Common myeloid progenitor, CD34-positive (primary cell): ENCODE measurements around the gene FAM110D.
A peak's percentile ranks its signal among the peaks of the same experiment; 100 is the strongest.

Experiments
- CTCF ChIA-PET: fragments of 350-600 bp; sonication (Branson Sonifier 250); formaldehyde crosslinking; loops from one replicate; lab custom pipeline; 2021; ENCODE audit warnings: antibody characterized with exemption; lab: Charles Lee
- POLR2A ChIA-PET: fragments of 350-600 bp; sonication (Branson Sonifier 250); formaldehyde crosslinking; loops from one replicate; lab custom pipeline; 2021; ENCODE audit warnings: antibody characterized with exemption; lab: Charles Lee
- DNase-seq, 3 donors: peaks; one replicate each; pipeline versions ENCODE4 v3.0.0 to v3.0.0-alpha.2; 2013
- H3K27ac ChIP-seq, 2 experiments: 1 replicate in 1 of 2; 2 replicates in 1 of 2; pipeline ENCODE4 v1.7.0; 2013; ENCODE audit warnings: inconsistent platforms in 2 of 2, low read length in 2 of 2, mild to moderate bottlenecking in 2 of 2, low read depth in 1 of 2, moderate library complexity in 1 of 2; ENCODE audit not compliant: severe bottlenecking in 2 of 2, insufficient read depth in 1 of 2, poor library complexity in 1 of 2
- H3K27me3 ChIP-seq, 5 experiments: replicated peaks in 2 of 5; 1 replicate in 3 of 5; 2 replicates in 2 of 5; pipeline versions ENCODE4 v1.6.1 to v1.7.0; 2013; ENCODE audit warnings: low read length in 4 of 5, mild to moderate bottlenecking in 2 of 5, moderate library complexity in 2 of 5, inconsistent platforms in 1 of 5; ENCODE audit not compliant: insufficient read depth in 5 of 5, control insufficient read depth in 4 of 5
- H3K36me3 ChIP-seq, 4 experiments: 1 replicate in 2 of 4; 2 replicates in 2 of 4; pipeline versions ENCODE4 v1.6.1 to v1.7.0; 2013; ENCODE audit warnings: low read length in 3 of 4, control low read depth in 1 of 4, mild to moderate bottlenecking in 1 of 4; ENCODE audit not compliant: control insufficient read depth in 4 of 4, insufficient read depth in 4 of 4
- H3K4me1 ChIP-seq, 4 experiments: 1 replicate in 3 of 4; 2 replicates in 1 of 4; pipeline versions ENCODE4 v1.6.1 to v1.7.1; 2013; ENCODE audit warnings: low read length in 3 of 4, mild to moderate bottlenecking in 3 of 4, control low read depth in 1 of 4, inconsistent platforms in 1 of 4, moderate library complexity in 1 of 4; ENCODE audit not compliant: control insufficient read depth in 4 of 4, insufficient read depth in 4 of 4; ENCODE audit errors: control extremely low read depth in 1 of 4
- H3K4me3 ChIP-seq, 7 experiments: 1 replicate in 4 of 7; 2 replicates in 3 of 7; pipeline versions ENCODE4 v1.5.1 to v1.7.0; 2013; ENCODE audit warnings: mild to moderate bottlenecking in 7 of 7, low read length in 6 of 7, moderate library complexity in 6 of 7, inconsistent platforms in 2 of 7, low read depth in 2 of 7, control low read depth in 1 of 7; ENCODE audit not compliant: insufficient read depth in 4 of 7, control insufficient read depth in 1 of 7; ENCODE audit errors: extremely low read depth in 1 of 7
- H3K9me3 ChIP-seq, 5 experiments: 1 replicate in 4 of 5; 2 replicates in 1 of 5; pipeline versions ENCODE4 v1.6.1 to v1.7.1; 2013; ENCODE audit warnings: low read length in 4 of 5, mild to moderate bottlenecking in 2 of 5, inconsistent platforms in 1 of 5, low read depth in 1 of 5, moderate library complexity in 1 of 5; ENCODE audit not compliant: control insufficient read depth in 4 of 5, insufficient read depth in 2 of 5; ENCODE audit errors: control extremely low read depth in 1 of 5
- WGBS: methylation state at CpG from one replicate; pipeline ENCODE4 v1.1.5; 2013; ENCODE audit not compliant: insufficient coverage; 5-methylcytosine and 5-hydroxymethylcytosine counted together

The FAM110D gene

DNA sequence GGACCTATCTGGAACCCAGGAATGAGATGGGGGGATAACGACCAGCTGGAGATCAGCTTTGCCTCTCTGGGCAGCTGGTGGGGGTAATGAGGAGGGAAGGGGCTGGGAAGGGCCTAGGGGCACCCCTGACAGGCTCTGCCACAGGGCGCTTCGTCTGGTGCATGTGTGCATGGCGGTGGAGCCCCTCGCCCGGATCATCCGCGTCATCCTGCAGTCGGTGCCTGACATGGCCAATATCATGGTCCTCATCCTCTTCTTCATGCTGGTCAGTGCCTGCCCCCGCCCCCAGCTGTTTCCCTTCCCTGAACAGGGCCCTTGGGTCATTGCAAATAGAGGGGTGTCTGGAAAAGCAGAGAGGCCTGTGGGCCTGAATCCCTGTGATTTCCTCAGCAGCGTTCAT is 38.9 kb downstream of the FAM110D start:
- no peak overlapping the region for H3K27ac ChIP-seq

DNA sequence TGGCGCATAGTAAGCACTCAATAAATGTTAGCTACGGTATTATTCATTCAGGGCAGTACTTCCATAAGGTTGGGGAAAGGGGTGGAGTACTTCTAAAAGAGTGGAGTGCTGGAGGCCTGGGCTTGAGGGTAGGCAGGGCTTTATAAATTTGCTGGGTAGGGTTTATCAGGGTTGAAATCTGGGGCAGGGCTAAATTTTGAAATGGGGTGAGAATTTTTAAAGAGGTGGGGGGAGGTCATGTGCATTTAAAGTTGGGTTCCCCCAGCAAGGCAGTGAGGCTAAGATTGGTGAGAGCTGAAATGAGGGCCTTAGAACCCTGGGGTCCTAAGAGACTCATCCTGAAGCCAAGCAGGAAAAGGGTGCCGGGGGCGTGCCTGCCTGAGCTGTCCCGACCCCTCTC is 41.5 kb downstream of the FAM110D start:
- Histone ChIP-seq H3K27ac (no peak overlapping the region), H3K4me3 (no peak overlapping the region), H3K27me3 (peaks cover 0 to 3% (median 0%) of the 10 kb centered on the region in 5 experiments), H3K4me1 (peaks cover 0 to 6% (median 0%) of the 10 kb centered on the region in 4 experiments), H3K9me3 (no peaks in the 10 kb centered on the region), H3K36me3 (no peaks in the 10 kb centered on the region)
- 100% methylated on average over 3 of the region's 5 CpGs for WGBS
- DNase-seq: no peak
- POLR2A ChIA-PET: no interaction called here
- CTCF ChIA-PET: interaction anchor here (0.6 to 1.2 kb wide), 3 partner anchors 22 to 58 kb away, joined by 3 read pairs; no protein-coding TSS in a partner anchor

More for the DNA sequence above, 38.9 kb downstream of the FAM110D start:
- Histone ChIP-seq H3K9me3 (no peaks in the 10 kb centered on the region), H3K4me3 (no peak overlapping the region), H3K27me3 (no peaks in the 10 kb centered on the region), H3K36me3 (no peaks in the 10 kb centered on the region), H3K4me1 (peaks cover 0 to 6% (median 0%) of the 10 kb centered on the region in 4 experiments)
- ChIA-PET CTCF (interaction anchor here (1.0 to 1.1 kb wide), 2 partner anchors 12 to 88 kb away, joined by 3 read pairs; no protein-coding TSS in a partner anchor), POLR2A (no interaction called here)
- WGBS: 95% methylated on average over 11 of the region's 11 CpGs
- no peak for DNase-seq

DNA sequence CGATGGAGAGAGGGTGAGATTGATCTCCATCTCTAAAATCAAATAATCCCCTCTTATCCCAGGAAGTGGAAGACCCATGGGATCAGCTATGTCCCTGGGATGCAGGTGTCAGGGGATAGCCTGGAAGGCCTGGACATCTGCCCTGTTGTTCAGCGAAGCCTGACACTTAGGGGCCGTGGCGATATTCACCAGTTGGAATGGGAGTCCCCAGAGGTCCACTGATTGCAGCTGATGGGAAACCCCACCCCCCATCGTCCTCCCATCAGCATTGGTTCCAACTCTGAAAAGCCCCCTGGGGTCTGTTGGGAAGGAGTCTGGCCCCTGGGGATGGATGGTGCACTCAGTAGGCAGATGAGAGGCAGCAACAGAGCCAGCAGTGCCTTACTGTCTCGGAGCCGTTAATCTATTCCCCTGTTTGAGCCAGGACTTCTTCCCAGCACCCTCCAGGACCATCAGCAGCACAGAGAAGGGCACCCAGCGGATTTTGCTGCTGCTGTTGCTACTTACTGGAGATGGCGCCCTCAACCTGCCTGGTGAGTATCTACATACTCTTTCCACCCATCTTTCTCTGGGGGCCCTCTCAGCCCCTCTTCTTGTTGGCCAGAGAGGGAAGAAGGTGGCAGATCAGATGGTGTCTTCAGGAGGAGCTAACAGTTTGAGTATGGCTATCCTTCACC is 44.9 kb downstream of the FAM110D start:
- ChIA-PET CTCF (interaction anchor here (0.6 to 2.1 kb wide), 12 partner anchors 9 to 214 kb away, joined by 3 to 7 read pairs (median 4); partner anchors contain the start of genes CATSPER4 and CNKSR1), POLR2A (interaction anchor here (0.5 kb wide), 1 partner anchor 175 kb away, joined by 3 read pairs; no protein-coding TSS in a partner anchor)
- Histone ChIP-seq H3K4me1 (peaks cover 0 to 6% (median 0%) of the 10 kb centered on the region in 4 experiments), H3K9me3 (no peaks in the 10 kb centered on the region), H3K27ac (no peak overlapping the region), H3K4me3 (no peak overlapping the region), H3K27me3 (peaks cover 0 to 3% (median 0%) of the 10 kb centered on the region in 5 experiments), H3K36me3 (no peaks in the 10 kb centered on the region)
- DNase-seq: peak; percentile 11 to 44 (median 37)
- WGBS: 94% methylated on average over 4 of the region's 9 CpGs

DNA sequence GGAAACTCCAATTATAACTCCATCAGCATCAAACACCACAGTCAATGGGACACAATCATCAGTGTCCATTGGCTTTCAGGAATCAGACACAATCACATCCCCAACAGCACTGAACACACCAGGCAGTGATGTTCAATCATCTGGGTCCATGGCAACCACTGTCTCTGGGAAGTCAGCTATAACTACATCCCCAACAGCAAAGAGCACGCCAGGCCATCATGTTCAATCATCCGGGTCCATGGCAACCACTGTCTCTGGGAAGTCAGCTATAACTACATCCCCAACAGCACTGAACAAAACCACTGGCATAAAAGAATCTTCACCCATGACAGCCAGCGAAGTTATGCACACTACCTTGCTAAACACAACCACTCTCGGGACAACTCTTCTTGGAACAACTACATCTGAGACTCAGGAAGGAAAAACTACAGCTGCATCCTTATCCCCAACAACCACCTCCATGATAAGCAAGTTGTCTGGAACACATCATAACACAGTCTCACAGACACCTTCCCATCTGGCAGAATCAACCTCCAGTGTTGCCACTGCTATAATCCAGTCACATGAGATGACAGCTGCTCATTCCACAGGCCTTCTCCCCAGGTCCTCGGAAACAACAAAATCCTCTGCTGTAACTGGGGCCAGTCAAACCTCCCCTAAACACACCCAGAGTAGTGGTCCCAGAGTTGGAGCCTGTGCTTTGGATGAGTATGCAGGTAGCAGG is 51.4 kb downstream of the FAM110D start:
- DNase-seq: no peak
- WGBS: 93% methylated on average over 5 of the region's 5 CpGs
- no peaks in the 10 kb centered on the region for H3K4me1 ChIP-seq
- H3K36me3 ChIP-seq: no peaks in the 10 kb centered on the region
- H3K27me3 ChIP-seq: no peaks in the 10 kb centered on the region
- no peak overlapping the region for H3K27ac ChIP-seq
- H3K9me3 ChIP-seq: no peaks in the 10 kb centered on the region
- H3K4me3 ChIP-seq: no peak overlapping the region
- POLR2A ChIA-PET: no interaction called here
- CTCF ChIA-PET: interaction anchor here (1.4 to 1.8 kb wide), 2 partner anchors 151 to 207 kb away, joined by 3 to 5 read pairs; no protein-coding TSS in a partner anchor

DNA sequence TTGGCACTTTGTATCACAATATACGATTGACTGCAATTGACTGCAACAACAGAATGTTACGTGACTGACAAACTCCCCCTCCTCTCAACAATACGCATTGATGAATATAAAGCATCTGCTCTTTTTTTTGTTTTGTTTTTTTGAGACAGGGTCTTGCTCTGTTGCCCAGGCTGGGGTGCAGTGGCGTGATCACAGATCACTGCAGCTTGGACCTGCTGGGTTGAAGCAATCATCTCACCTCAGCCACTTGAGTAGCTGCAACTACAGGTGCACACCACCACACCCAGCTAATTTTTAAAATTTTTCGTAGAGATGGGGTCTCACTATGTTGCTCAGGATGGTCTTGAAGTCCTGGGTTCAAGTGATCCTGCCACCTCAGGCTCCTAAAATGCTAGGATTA is 53.8 kb downstream of the FAM110D start:
- ChIA-PET CTCF (interaction anchor here (0.6 to 2.1 kb wide), 3 partner anchors 8 to 19 kb away, joined by 3 to 7 read pairs (median 3); no protein-coding TSS in a partner anchor), POLR2A (no interaction called here)
- H3K36me3 ChIP-seq: no peaks in the 10 kb centered on the region
- 100% methylated on average over 2 of the region's 5 CpGs for WGBS
- DNase-seq: no peak
- H3K4me1 ChIP-seq: no peaks in the 10 kb centered on the region
- H3K9me3 ChIP-seq: no peaks in the 10 kb centered on the region
- no peak overlapping the region for H3K4me3 ChIP-seq
- H3K27me3 ChIP-seq: no peaks in the 10 kb centered on the region
- H3K27ac ChIP-seq: no peak overlapping the region

DNA sequence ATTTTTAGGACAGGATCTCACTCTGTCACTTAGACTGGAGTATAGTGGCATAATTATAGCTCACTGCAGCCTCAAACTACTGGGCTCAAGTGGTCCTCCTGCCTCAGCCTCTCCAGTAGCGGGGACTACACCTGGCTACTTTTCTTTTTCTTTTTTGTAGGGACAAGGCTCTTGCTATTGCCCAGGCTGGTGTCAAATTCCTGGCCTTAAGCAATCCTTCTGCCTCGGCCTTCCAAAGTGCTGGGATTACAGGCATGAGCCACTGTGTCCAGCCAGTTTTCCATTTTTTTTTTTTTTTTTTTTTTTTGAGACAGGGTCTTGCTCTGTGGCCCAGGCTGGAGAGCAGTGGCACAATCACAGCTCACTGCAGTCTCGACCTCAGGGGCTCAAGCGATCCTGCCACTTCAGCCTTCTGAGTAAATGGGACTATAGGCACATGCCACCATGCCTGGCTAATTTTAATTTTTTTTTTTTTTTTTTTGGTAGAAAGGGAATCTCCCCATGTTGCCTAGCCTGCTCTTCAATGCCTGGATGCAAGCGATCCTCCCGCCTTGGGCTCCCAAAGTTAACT is 54.5 kb downstream of the FAM110D start:
- ChIA-PET CTCF (interaction anchor here (0.6 to 2.1 kb wide), 2 partner anchors 9 to 18 kb away, joined by 3 to 7 read pairs; no protein-coding TSS in a partner anchor), POLR2A (no interaction called here)
- 100% methylated on average over 3 of the region's 6 CpGs for WGBS
- no peaks in the 10 kb centered on the region for H3K4me1 ChIP-seq
- H3K9me3 ChIP-seq: no peaks in the 10 kb centered on the region
- no peaks in the 10 kb centered on the region for H3K36me3 ChIP-seq
- no peak overlapping the region for H3K4me3 ChIP-seq
- H3K27ac ChIP-seq: no peak overlapping the region
- no peak for DNase-seq
- H3K27me3 ChIP-seq: no peaks in the 10 kb centered on the region
